ENCODE measurements around the gene FAM111A.

FAM111A gene

DNA sequence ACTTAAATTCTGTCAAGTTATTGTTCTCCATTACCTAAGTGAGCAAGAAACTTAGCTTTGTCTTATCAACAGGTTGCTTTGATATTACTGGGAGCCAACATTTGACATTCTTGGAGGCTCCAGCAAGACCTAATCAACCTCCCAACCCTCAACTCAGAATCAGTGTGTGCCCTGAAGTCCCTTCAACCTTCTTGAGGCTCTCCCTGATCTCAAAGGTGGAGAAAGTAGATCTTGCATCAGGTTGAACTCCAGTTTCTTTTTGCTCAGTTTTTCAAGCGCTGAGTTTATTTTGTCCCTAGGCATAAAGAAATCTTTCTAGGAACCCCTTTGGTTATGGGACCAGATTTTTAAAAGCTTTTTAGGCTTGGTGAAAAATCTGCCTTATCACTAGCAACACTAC, 1.4 kb downstream of the FAM111A start:
- DNase-seq = peak; percentile 13

DNA sequence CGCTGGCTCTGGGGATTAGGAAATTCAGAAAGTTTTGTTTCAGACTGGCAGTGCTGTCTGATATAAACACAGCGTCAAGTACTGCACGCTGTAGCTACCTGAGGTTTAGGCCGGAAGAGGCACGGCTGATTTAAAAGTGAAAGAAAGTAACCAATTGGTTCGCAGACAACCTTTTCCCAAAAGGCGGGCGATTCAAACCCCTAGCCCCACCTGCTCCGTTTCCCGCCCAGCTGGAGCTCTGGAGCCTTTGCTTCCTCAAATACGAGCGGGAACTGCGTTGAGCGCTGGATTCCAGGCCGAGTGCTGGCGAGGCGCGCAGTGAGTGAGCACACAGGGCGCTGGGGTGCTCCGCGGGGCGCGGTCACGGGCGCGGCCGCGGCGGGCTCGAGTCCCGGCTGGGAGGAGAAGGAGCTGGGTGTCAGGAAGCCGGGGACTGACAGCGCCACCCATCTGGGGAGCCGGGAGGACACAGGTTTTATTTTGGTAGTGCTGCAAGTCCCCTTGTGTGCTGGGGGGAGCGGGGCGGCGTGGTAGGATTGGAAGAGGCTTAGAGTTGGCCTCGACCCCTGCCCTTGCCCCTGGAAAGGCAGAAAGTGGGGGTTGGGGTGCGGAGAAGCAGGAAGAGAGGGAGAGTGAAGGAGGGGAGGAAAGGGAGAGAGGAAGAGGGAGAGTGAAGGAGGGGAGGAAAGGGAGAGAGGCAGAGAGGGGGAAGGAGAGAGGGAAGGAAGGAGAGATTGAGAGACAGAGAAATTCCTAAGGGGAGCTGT, 2.1 kb downstream of the FAM111A start:
- peak; percentile 96 for DNase-seq

DNA sequence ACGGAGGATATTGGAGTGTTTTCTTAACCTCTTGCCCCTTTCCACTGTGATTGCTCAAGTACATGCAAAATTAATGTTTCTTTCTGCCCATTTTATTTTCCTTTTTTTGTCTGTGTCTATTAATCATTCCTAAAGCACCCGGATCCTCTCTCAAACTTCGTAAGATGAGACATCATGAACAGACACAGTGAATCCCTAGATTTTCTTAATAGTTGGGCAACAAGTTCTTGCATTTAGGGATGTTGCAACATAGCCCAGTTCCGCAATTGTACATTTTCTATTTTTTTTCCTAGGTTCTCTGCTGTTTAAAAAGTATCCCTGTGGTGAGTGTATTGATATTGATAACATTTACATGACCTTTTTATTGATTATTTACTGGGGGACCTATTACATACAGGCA, 2.9 kb downstream of the FAM111A start:
- peak; percentile 66 for DNase-seq

DNA sequence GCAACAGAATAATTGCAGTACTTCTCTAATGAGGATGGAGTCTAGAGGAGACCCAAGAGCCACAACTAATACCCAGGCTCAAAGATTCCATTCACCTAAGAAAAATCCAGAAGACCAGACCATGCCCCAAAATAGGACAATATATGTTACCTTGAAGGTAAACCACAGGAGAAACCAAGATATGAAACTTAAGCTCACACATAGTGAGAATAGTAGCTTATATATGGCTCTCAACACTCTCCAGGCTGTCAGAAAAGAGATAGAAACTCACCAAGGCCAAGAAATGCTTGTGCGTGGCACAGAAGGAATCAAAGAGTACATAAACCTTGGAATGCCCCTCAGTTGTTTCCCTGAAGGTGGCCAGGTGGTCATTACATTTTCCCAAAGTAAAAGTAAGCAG, 9.1 kb downstream of the FAM111A start:
- no peak for DNase-seq

DNA sequence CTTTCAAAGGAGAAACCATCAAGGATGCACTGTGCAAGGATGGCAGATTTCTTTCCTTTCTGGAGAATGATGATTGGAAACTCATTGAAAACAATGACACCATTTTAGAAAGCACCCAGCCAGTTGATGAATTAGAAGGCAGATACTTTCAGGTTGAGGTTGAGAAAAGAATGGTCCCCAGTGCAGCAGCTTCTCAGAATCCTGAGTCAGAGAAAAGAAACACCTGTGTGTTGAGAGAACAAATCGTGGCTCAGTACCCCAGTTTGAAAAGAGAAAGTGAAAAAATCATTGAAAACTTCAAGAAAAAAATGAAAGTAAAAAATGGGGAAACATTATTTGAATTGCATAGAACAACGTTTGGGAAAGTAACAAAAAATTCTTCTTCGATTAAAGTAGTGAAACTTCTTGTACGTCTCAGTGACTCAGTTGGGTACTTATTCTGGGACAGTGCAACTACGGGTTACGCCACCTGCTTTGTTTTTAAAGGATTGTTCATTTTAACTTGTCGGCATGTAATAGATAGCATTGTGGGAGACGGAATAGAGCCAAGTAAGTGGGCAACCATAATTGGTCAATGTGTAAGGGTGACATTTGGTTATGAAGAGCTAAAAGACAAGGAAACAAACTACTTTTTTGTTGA, 9.8 kb downstream of the FAM111A start:
- no peak for DNase-seq

DNA sequence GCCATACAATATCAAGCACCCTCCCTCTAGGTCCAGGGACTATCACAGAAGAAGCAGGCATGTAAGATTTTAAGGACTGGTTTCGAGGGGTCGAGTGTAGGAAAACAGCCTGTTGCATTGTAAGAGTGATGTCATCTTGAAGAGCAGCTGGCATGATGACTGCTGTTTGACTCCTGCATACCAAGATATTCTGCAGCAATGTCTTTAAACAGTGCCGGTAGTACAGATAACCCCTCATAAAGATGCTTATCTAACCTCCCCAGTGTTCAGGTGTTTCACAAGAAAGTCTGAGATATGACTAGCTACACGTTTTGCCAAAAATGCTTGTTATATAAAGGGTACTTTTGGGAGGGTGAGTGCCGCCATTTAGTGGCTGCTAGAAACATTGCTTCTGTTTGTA, 12.0 kb downstream of the FAM111A start:
- peak; percentile 26 for DNase-seq

DNA sequence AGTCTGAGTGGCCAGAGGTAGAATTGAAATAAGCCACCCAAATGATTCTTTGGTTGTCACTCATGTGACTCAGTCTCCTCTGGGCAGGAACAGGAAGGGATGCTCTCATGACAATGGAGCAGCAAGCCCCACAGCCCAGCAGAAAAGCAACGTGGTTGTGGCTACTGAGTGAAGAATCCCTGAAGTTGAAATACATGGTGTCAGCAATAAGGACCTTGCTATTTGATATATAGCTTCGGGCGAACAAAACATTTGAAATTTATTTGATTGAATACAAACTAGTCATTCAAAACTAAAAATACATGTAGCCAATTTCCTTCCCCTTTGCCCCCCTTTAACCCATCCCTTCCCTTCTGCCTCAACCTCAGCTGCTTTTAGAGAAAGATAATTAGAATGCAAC, 14.8 kb downstream of the FAM111A start:
- no peak for DNase-seq

DNA sequence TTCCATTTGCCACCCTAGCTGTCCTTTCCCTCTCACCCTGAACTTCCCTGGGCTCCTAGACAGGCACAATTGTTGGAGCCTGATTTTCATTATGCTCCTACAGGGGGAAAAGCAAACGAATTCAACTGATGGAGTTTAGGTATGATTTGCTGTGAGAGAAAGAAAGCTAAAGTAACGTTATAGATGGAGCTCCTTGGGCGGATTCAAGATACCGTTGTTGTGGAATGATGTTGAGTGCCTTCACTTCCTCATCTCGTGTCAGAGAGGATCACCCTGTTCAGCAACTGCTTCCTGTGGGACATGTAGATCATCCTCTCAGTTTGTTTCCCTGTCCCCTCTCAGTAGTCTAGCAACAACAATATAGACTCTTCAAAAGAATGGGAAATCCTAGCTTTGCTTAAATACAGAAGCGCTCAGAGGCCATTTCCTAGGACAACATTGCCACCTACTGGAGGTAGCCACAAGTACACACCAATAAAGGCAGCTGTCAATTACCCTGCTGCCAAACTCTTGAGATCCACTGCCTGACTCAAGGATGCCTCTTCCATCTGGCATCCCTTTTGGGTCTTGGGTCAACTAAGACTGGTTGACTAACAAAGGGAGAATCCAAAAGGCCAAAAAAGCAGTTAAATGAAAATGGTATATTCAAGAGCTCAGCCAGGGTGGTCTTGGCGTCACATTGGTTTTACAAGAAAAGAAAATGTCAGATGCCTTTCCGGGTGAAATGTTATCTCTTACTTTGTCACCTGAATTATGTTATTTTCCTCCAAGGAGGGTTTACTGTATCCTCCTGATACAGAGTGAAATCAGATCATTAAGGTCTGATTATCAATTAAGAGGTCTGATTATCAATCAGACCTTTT, 15.8 kb downstream of the FAM111A start:
- DNase-seq = peak; percentile 90

DNA sequence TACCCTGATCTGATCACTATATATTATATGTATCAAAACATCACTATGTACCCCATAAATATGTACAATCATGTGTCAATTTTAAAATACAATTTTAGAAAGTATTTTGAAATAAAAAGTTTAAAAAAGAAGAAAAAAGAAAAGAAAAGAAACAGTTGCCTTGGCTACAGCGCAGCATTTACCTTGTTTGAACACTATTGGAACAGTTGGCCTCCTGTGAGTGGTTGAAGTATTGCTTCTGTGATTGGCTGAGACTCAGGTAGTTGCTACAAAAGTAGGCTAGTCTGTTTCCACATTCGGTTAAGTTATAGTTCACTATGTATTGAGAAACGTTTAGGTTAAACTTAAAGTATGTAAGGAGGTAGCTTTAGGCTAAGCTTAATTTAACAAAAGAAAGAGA, 21.4 kb downstream of the FAM111A start:
- no peak for DNase-seq

DNA sequence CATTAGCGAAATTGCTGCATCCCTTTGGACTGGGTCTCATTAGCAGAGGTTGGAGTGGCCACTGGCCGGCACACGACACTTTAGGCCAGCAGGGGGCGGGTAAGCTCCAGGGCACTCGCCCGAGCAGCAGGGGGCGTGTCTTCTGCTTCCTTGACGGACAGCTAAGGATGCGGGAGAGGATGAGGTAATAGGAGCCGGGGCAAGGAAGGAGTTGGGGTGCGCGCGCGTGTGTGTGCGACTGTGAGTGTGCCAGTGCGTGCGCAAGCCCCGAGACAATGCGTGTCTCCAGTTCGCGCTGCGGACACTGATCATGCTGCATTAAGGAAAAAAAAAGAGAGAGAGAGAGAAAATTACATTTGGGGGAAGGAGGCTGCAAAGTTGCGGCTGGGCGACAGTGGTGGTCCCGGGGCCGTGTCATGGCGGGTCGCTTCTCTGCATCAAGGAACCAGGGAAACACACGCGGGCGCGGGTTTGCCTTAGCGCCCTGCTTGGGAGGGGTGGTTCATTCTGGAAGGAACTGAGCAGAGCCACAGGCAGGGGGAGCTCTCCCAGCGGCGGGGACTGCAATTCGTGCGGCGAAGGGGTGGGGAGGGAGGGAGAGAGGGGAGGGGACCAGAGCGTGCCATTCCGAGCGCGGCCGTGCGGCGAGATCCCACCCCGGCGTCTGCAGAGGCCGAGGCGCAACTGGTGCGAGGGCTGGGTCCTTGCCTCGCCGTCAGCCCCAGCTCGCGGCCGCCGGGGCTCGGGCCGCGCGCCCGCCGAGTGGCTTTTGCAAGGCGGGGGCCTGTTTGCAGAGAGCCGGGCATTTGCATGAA, 29.1 kb downstream of the FAM111A start, which contains the start of gene DTX4:
Gene DTX4 (plus strand): TSS at position 625 of the 815 bp plus-strand sequence. CDS start 464 bp downstream, outside the sequence.
- DNase-seq = peak; percentile 95

DNA sequence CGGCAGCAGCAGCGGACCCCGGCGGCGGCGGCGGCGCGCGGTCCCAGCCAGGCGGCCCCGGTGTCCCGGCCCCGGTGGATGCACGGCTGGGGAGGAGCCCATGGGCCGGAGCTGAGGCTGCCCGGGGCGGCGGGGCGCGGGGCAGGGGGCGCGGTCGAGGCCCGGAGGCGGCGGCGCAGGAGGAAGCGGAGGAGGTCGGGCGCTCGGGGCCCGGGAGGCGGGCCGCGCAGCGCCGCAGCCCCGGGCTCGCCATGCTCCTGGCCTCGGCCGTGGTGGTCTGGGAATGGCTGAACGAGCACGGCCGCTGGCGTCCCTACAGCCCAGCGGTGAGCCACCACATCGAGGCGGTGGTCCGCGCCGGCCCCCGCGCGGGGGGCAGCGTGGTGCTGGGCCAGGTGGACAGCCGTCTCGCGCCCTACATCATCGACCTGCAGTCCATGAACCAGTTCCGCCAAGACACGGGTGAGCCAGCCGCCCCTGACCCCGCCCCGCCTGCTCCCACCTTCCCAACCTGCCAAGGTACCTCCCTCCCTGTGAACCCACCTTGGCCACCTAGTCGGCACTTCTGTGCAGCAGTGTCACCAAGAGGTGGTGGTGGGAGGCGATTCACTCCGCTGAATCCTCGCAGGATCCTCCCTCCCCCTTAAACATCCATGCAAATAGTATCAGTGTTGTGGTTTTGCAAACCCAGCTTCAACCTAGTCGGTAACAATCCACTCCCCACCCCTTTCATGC, 29.9 kb downstream of the FAM111A start:
- peak; percentile 40 for DNase-seq

DNA sequence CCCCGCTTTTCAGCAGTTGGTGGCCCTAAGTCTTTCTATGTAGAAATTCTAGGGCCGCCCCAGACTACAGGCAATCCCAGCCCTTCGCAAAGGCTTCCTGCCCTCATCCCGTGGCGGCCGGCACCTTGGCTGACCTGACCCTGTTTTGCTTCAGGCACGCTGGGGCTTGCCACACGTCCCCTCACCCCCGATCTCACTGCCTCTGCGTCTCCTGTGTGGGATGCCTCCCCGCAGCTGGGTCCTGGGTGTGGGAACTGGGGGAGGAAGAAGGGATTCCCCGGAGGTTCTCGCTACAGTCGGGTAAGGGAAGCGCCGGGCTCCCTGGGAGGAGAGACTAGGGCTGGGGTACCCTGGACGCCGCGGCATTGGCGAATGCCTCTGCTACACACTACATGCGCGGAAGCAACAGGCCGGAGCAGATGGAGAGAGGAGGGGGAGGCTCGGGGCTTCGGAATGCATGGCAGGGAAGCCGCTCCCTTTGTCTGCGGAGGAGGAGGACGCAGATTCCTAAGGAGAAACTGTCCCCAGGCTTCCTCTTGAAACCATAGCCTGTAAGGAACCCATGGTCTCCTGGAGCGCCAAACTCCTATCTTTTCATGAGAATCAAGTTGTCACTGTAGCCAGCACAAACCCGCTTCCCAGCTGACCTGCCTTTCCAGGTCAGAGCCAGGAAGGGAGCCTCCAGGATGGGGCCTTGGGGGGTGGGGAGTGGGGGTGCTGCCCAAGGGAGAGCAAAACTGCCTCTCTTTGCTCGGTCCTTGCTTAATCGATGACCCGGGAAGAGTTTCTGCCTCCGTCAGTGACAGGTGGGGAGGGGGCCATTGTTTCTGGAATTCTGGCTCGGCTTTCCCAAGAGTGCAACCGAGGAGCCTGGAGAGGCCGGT, 30.7 kb downstream of the FAM111A start:
- peak; percentile 8 for DNase-seq

DNA sequence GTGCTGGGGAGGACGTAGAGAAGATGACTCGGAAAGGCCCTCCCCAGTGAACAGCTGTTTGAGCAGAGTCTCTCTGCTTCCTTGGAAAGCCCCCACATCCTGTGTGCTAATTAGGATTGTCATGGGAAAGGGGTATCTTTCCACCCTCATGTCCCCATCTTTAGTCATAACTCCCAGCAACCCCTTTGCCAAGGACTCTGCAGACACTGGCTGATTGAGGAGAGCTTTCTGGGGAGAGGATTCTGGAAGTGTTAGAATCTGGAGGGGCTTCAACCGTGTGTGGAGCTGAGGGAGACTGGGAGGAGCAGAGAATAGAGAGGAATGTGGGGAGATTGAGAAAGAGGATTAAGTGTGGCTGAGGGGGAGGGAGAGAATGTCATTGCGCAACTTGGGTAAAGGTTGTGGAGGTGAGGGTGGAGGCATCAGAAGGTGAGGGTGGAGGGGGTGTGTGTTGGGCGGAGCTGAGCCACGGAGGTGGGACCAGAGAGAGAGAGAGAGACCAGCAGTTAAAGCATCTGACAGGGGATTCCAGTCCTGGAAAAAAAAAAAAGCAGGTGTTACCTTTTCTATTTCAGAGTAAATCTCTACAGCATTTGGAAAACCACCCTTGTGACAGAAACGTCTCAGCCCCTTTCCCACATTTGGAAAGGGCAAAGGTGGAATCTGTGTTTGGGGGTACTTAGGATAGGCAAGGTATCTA, 31.5 kb downstream of the FAM111A start:
- no peak for DNase-seq

DNA sequence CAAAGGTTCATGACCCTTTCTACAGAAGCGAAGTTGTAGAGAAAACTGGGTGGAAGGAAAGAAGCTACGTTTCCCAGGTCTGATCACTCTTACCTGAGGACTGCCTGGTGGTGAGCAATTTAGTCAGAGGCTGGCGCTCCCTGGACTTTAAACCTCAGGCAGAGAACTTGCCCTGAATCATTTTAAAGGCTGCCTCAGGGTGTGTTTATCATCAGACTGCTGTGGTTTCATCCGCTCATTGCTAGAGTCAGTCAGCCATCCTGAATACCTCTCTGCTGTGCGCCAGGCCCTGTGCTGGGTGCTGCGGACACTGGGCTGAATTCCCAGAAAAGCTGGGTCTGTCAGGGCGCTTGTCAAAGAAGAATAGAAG, 32.0 kb downstream of the FAM111A start:
- DNase-seq = peak; percentile 11

DNA sequence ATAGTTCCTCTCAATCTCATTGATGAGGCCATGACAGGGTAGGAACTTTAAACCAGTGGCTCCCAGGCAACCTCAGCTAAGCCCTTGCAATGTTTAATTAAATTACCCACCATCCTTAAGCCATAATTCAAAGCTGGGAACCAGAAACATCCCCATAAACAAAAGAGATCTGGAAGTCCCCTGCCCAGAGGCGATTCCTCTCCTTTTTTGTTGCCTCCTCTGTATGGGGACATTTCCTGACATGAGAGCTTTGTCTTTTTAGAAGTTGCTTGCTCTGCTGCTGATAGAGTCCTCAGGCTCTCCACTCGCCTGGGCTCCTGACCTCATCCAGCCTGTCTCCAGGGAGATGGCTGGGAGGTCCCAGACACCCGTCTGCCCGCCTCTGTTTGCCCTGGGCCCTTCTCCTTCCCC, 32.4 kb downstream of the FAM111A start:
- no peak for DNase-seq

DNA sequence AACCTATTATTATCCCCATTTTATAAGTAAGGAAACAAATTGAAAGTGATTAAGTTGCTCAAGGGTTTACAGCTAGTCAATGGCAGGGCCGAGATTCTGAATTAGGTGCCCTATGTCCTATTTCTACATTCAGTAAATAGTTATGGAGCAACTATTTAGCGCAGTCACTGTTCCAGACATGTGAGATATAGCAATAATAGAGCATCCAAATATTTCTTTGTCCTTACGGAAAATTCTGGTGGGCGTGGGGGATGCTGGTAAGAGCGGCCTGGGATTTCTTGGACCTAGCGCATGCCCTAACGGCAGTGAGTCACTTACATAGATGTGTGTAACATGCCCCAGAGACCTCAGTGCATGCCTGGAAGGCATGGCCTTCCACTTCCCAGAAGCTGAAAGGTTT, 33.7 kb downstream of the FAM111A start:
- no peak for DNase-seq

DNA sequence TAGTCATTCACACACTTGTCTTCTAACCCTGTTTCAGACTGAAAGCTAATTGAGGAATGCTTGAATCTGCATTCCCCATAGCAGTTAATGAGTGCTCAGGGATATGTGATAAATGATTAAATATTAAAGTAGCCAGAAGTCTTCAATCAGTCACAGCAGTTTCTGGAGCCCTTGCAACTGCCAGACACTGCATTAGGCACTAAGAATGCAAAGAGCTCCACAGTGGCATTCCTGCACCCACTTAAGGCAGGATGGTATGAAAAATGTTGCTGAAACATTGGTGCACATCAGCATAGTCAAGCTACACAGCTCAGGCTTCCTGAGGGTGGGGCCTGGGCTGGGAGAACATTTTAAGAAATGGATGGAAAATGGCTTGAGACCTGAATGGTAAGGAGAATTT, 35.7 kb downstream of the FAM111A start:
- no peak for DNase-seq

DNA sequence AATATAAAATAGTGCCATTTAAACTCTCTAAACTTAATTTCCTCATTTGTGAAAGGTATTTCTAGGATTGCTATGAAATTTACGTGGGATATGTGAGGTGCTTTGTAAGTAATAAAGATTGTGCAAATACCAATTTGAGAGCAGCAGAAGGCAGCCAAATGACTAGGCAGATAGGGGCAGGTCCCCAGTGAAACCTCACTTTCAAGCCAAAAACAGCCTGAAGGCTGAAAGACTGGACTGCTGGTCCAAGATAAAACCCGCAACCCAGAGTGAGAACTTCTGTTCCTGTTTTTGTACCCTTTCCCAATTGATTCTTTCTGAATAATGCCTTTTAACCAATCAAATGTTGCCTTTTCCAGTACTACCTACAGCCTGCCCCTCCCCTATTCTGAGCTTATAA, 36.5 kb downstream of the FAM111A start:
- DNase-seq = no peak

DNA sequence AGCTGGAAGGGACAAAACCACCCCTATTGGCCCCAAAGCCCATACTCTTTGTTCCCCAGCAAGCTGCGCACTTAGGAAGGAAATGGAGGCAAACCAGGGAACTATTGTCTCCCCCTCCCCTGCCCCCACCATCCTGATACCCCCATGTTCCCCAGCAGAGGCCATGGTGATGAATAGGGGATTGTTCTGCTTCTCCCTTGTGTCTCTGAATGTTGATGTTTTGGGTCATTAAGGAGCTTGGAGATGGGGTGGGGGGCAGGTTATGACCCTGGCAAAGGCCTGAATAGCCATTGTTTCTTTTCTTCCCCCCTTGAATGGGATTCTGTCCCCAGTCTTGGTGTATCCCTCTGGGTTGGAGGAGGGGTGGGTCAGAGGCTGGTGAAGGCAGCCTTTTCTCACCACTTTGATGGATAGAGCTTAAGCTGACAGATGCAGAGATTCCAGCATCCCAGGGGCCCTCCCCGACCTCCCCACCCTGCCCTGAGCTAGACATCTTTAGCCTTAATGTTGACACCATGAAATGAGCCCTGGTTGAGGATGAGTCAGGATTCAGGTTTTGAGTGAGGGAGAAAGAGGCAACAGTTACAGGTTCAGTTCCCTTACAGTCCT, 37.6 kb downstream of the FAM111A start:
- DNase-seq = no peak

DNA sequence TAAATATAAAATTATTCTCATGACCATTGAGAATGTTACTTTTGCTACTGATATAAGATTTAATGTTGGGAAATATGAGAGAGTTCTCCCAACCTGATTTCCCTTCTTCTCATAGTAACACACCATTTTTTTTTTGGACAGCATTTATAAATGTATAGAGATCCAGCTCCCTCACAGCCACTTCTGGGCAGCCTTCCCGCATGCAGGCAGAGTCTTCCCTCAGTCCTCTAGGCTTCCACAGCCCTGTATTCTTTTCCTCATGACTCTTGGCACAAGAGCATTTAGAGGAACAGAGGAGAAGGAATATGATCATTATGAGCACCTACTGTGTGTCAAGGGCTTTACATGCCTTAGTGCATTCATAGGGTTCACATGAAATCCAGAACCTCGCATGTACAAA, 38.3 kb downstream of the FAM111A start:
- DNase-seq = no peak

All from hematopoietic multipotent progenitor cell treated with erythropoietin and hydrocortisone succinate and interleukin-3 and kit ligand, for 4 days (in vitro differentiated cells).